Pons (tissue), 1 donor: Measurements from ENCODE around the gene KLHDC8B.

ENCODE experiments used
- DNase-seq: peaks from one replicate; pipeline ENCODE4 v3.0.0-alpha.2; 2016; ENCODE audit warnings: low spot score

The KLHDC8B gene

GRCh38 chr3:49158792-49159191 lies 12.6 kb upstream of the KLHDC8B start:
- no peak for DNase-seq

DNA sequence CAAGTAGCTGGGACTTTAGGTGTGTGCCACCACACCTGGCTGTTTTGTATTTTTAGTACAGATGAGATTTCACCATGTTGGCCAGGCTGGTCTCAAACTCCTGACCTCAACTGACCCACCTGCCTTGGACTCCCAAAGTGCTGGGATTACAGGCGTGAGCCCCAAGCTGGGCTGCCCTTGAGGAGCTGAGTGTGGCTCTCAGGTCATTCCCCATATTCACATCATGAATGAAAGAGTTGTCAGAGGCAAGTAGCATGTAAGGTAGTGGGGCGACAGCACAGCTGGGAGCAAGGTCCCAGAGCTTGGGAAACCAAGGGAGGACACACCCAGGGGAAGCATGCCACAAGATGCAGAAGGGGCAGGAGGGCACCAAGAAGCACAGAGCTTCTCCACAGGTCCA lies 10.2 kb upstream of the KLHDC8B start:
- DNase-seq = no peak

DNA sequence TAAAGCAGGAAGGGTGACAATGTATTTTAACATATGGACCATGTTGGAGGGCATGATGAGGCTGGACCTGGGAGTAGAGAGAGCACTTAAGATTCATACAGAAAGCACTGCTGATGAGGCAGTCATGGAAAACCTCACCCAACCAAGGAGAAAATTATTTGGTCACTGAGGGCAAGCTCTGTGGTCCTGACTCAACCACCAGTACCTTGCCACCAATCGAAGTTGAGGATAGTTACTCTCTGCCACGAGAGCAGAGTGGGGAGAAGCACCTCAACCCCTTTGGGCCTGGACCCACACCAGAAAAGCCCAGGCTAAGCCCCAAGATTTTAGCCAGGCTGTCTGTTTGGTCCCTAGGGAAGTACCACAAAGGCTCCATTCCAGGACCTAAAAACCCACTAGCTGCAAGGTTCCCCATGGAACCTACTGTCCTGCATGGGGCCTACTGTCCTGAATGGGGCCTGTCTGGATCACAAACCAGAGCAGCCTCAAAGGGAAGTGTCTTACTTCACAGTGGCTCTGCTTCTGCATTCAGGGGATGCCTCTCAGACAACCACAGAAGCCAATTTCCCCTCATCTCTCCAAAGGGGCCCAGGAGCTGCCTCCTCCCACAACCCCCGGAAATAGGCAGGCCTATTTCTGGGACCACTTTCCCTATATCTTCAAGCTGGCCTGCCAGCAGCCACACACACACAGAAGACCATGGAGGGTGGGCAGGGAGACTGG lies 9.4 kb upstream of the KLHDC8B start:
- DNase-seq = peak; percentile 35

DNA sequence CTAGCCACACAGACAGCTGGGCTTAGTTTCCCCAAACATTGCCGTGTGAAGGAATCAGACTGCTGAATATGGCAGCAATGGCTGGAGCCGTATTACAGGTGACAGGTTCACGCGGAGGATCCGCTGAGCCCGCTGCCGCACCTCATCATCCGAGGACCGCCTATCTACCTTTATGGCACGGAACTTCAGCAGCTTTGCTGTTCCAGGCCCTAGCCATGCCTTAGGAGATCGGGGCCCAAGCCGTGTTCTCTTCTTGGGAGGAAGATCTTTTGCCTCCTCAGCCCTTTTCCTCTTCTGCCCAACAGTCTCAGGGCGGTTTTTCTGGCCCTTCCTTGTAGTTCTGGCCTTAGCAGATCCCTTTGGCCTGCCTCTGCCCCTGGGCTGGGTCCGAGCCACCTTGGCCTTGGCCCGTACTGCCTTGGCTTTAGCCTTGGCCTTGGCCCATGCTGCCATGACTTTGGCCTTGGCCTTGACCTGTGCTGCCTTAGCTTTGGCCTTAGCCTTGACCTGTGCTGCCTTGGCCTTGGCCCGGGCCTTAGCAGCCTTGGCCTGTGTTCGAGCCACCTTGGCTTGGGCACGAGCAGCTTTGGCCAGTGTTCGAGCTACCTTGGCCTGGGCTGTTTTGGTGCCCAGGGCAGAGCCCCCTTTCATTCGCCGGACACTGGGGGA lies 8.5 kb upstream of the KLHDC8B start:
- no peak for DNase-seq

GRCh38 chr3:49163609-49164008 lies 7.8 kb upstream of the KLHDC8B start:
- no peak for DNase-seq

GRCh38 chr3:49164983-49165720 lies 6.2 kb upstream of the KLHDC8B start:
- DNase-seq = no peak

- peak; percentile 28 for DNase-seq
Measured at GRCh38 chr3:49165771-49166751, 5.3 kb upstream of the KLHDC8B start, which contains the start of gene CCDC71. Gene CCDC71, minus strand, starts transcription at chr3:49166331. Its CDS starts 2,123 bp downstream, at chr3:49164208.

DNA sequence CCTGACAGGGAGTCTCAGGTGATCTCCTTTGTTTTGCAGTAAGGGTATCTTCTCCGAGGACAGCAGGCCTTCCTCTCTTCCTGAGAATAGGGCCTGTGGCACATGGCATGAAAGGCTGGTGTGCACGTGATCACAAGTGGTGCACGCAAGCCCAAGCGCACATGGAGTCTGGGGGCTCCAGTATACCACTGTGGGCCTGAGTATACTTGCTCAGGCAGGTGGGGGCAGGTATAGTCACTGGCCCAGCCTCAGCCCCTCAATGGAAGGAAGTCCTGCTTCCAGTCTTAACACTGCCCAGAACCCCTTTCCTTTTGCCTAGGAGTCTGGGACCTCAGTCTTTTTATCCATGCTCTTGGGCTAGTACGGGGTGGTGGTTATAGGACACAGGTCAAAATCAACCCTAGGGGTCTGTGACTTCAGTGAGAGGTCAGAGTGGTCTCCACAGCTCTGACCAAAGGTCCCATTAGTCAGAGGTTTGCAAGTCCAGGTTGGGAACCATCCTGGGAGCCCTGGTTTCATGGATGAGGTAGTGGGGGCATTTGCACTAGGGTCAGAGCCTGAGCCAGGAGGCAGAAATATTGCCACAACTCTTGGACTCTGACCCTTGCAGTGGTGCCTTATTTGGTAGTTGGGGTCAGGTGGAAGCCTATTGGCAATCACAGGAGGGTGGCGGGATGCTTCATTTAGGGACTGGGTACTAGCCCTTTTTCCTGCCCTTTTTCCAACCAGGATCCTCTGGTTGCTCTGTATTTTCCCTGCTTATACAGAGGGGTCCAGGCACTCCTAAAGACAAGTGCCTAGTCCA lies 4.4 kb upstream of the KLHDC8B start:
- no peak for DNase-seq

DNA sequence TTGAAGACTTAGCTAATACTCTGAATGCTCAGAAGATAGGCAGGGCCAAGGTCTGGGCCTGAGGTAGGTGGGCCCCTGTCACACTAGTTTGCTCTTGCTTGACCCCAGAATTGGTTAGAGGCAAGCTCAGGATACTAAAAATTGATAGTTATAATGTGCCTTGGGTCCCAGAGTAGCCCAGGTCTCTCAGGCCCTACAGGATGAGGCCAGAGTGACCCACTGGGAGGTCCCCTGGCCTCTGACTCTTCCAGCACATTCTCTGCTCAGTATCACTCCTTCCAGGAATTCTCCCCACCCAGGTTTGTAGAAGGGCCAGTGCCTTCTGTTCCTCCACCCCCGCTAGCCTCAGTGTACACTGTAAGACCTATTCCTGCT lies 667 bp upstream of the KLHDC8B start:
- DNase-seq = no peak

GRCh38 chr3:49171775-49172500 lies 540 bp downstream of the KLHDC8B start:
- DNase-seq = no peak

DNA sequence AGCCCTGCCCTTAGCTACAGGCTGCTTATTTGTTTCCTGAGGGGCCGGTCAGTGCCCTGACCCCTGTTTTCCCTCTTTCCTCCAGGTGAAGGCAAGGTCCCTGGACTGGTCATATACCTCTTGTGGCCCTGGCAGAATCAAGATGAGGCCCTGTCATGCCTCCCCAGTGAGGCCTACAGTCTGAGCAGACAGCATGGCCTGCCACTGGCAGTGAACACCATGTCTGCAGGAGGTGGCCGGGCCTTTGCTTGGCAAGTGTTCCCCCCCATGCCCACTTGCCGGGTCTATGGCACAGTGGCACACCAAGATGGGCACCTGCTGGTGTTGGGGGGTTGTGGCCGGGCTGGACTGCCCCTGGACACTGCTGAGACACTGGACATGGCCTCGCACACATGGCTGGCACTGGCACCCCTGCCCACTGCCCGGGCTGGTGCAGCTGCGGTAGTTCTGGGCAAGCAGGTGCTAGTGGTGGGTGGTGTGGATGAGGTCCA lies 1.2 kb downstream of the KLHDC8B start:
- no peak for DNase-seq

GRCh38 chr3:49173116-49173791 lies 1.9 kb downstream of the KLHDC8B start:
- no peak for DNase-seq

DNA sequence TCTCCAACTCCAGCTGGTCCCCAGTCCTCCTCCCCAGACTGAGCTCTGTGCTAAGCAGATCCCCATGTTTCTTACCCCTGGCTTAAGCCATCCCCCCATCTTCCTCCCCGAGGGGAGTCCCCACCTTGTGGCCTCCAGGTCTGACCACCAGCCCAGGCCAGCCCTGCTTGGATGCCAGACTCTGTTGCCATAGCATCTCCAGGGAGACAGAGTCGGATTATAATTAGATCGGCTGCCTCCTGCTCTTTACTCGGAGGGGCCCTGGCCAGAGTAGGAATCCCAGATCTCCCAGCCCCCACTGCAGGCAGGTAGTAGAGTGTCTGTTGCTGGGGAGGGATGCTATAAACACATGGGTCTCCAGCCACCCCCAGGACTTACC lies 2.4 kb downstream of the KLHDC8B start:
- no peak for DNase-seq

DNA sequence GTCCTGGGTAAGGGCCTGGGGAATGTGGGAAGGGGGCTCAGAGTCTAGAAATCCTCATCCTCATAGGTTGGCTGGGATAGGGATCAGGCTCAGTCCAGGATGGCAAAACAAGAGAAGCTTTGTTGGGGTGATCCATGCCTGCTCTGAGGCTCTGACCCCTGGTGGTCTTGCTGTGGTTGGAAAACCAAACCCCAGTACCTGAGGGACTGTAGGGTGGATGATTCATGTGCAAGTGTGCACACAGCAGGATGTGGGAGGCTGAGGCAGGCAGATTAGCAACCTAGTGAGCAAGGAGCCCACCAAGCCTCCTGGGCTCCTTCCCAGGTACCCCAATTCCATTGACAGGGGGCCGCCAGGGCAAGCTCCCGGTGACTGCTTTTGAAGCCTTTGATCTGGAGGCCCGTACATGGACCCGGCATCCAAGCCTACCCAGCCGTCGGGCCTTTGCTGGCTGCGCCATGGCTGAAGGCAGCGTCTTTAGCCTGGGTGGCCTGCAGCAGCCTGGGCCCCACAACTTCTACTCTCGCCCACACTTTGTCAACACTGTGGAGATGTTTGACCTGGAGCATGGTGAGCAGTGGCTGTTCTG lies 3.1 kb downstream of the KLHDC8B start:
- no peak for DNase-seq

DNA sequence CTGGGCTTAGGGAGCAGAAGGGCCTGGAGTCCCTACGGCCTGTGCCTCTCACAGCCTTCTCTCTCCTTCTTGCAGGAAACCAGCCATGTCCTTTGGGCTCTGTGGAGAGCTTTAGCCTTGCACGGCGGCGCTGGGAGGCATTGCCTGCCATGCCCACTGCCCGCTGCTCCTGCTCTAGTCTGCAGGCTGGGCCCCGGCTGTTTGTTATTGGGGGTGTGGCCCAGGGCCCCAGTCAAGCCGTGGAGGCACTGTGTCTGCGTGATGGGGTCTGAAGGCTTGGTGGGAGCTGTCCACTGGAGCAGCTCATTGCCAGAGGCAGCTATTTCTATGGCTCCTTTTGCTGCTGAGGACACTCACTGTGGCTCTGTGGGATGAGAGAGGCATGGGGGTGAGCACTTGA lies 4.1 kb downstream of the KLHDC8B start:
- DNase-seq = no peak

DNA sequence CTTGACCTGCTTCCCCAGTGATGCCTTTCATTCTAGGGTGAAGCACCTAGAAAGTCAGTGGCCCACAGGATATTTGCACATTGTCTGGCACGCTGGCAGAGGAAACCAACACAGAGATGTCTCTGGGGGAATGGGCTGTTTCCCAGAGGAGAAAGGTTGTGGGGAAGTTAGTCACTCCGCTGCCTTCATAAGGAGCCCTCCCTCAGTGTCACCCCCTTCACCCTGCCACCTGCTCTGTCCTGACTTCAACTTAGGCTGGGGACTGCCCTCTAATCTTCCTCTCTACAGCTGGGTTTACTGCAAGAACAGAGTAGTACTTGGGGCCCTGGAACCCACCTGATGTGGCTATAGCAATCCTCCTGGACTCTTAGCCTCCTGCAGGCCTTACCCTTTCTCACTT lies 5.7 kb downstream of the KLHDC8B start:
- no peak for DNase-seq

DNA sequence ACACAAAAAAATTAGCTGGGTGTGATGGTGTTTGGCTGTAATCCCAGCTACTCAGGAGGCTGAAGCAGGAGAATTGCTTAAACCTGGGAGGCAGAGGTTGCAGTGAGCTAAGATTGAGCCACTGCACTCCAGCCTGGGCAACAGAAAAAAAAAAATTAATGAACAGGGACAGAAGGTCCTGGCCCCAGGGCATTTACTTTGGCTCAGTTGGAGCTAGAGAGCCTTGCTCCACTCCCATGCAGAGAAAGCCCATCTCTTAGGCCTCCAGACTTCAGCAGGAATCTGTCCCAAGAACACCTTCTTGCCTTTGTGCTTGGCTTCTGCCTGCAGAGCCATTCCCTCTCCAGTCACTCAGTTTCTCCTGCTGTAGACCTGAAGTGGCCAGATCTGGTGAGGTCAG lies 8.7 kb downstream of the KLHDC8B start:
- DNase-seq = no peak

GRCh38 chr3:49181351-49181750 lies 10.0 kb downstream of the KLHDC8B start:
- no peak for DNase-seq

GRCh38 chr3:49182682-49183081 lies 11.3 kb downstream of the KLHDC8B start:
- DNase-seq = no peak
